Spinal cord (tissue), 10 donors: ENCODE data around the gene ENTPD8. TPM values are rescaled to one million over a fixed set of nuclear protein-coding genes. Genes with fewer than 3 reads are reported as not detected.
A peak's percentile ranks its signal among the peaks of the same experiment; 100 is the strongest.

Source experiments
- DNase-seq, 6 donors: peaks; one replicate each; pipeline versions ENCODE4 v3.0.0 to v3.0.0-alpha.2; 2013 to 2015; ENCODE audit warnings: low spot score in 6 of 6, low read depth in 4 of 6
- H3K27ac ChIP-seq: one replicate; pipeline ENCODE4 v1.5.1; 2013; ENCODE audit warnings: low read depth, low read length, control low read depth
- H3K27me3 ChIP-seq: one replicate; pipeline ENCODE4 v1.6.1; 2013; ENCODE audit warnings: low read length; ENCODE audit not compliant: control insufficient read depth, insufficient read depth
- H3K36me3 ChIP-seq: one replicate; pipeline ENCODE4 v1.6.1; 2013; ENCODE audit warnings: low read length; ENCODE audit not compliant: control insufficient read depth, insufficient read depth
- H3K4me1 ChIP-seq: one replicate; pipeline ENCODE4 v1.6.1; 2013; ENCODE audit warnings: low read length; ENCODE audit not compliant: control insufficient read depth, insufficient read depth
- H3K4me3 ChIP-seq: one replicate; pipeline ENCODE4 v1.5.1; 2013; ENCODE audit warnings: low read depth, low read length, control low read depth
- H3K9me3 ChIP-seq: one replicate; pipeline ENCODE4 v1.6.1; 2013; ENCODE audit warnings: low read length; ENCODE audit not compliant: control insufficient read depth, insufficient read depth
- WGBS: methylation state at CpG from one replicate; pipeline ENCODE4 v1.1.5; 2013; ENCODE audit warnings: missing lambda C conversion rate; ENCODE audit not compliant: insufficient coverage; 5-methylcytosine and 5-hydroxymethylcytosine counted together
- polyA plus RNA-seq, 2 donors: library from polyadenylated mRNA; unstranded; fragments of 120-200 nt; gene quantifications; one replicate each; pipeline ENCODE4 v1.2.1, GENCODE V29; 2013; ENCODE audit not compliant: insufficient read length in 2 of 2
- total RNA-seq, 2 donors: library from RNA; depleted of rRNA in 1 of 2; stranded (reverse); fragments of 120-200 nt in 1 of 2; fragments of >200 nt in 1 of 2; gene quantifications; one replicate each; pipeline versions ENCODE4 v1.2.3 to v1.2.4, GENCODE V29; 2013 to 2014
- donor health status: healthy.

ENTPD8 gene
- total and polyA plus RNA-seq, 4 donors, result 0.39 to 1.1 (median 0.90) TPM; not detected in 1

DNA sequence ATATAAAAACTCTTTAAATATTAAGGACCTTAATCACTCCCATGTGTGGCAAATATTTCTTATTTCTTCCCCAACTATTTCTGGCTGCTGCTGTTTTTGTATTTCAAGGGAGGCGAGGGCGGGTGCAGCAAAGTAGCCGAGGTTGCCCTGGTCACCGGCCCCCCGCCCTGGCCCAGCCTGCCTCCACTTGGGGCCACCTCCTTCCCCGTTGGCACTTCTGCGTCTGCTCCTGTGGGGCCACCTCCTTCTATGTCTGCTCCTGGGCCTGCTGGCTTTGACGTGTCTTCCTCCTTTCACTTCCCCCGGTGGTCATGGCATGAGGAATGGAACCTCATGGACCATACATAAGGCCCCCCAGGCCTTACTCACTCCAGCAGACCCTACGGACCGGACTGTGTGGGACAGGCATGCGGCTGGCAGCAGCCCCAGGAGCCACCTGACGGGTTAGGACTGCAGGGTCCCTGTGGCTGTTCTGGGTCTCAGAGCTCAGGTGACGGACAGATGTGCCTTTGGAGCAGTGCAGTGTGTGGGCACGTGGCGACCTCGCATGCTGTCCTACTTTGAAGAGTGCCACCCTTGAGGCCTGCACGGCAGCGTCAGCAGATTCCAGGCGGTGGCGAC lies 5.8 kb upstream of the ENTPD8 start:
- Histone ChIP-seq H3K27ac (no peak overlapping the region), H3K4me1 (peaks cover 50% of the 10 kb centered on the region), H3K36me3 (peaks cover 47% of the 10 kb centered on the region), H3K27me3 (peaks cover 5% of the 10 kb centered on the region), H3K9me3 (no peaks in the 10 kb centered on the region), H3K4me3 (no peak overlapping the region)
- peak in 1 of 6 donors; percentile 23 for DNase-seq
- 71% methylated on average over 21 of the region's 21 CpGs for WGBS

DNA sequence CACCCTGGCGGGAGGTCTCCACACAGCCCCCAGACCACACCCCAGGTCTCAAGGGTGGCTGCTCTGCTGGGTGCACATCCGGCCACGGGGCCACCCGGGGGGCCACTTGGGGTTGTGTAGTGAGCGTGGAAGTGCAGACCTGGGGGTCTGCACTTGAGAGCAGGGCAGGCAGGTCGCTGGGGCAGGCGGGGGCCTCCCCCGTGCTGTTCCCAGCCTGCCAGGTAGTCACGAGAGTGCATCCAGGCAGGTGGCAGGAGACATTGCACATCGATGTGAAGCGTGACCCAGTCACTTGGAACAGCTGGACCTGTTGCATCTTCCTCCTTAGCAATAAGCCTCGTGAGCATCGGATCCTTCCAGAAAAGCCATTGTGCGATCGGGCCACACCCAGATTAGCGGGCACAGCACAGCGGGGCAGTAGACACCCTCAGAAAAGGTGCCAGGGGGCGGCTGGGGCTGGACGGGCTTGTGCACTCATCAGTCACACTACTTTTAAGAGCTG lies 4.8 kb upstream of the ENTPD8 start:
- Histone ChIP-seq H3K36me3 (peaks cover 41% of the 10 kb centered on the region), H3K9me3 (no peaks in the 10 kb centered on the region), H3K27me3 (peaks cover 6% of the 10 kb centered on the region), H3K4me1 (peaks cover 53% of the 10 kb centered on the region), H3K4me3 (no peak overlapping the region), H3K27ac (no peak overlapping the region)
- 61% methylated on average over 14 of the region's 19 CpGs for WGBS
- peak in 1 of 6 donors; percentile 8 for DNase-seq

DNA sequence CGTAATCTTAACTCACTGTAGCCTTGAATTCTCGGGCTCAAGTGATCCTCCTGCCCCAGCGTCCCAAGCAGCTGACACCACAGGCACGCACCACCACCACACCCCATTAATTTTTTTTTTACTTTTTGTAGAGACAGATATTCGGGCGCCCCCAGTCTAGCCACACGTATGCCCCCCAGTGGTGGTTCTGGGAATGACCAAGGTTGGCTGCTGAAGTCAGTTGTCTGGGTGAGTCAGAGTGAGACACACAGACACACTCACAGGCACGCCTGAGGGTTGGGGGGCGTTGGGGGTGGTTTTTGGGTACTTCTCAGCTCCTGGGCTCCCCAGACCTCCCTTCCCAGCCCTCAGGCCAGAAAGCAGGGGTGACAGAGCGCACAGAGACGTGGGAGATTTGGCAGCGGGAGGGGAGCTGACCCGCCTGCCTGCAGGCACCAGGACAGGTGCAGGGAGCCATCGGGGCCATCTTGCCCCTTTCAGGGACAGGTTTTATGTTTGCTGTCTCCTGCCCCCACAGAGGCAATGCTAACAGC lies 4.2 kb upstream of the ENTPD8 start:
- peaks cover 6% of the 10 kb centered on the region for H3K27me3 ChIP-seq
- DNase-seq, result peak in 4 of 6 donors; percentile 54 to 86 (median 71)
- H3K27ac ChIP-seq, result no peak overlapping the region
- peaks cover 53% of the 10 kb centered on the region for H3K4me1 ChIP-seq
- H3K36me3 ChIP-seq, result peaks cover 36% of the 10 kb centered on the region
- H3K9me3 ChIP-seq, result no peaks in the 10 kb centered on the region
- no peak overlapping the region for H3K4me3 ChIP-seq
- WGBS, result 39% methylated on average over 9 of the region's 14 CpGs

DNA sequence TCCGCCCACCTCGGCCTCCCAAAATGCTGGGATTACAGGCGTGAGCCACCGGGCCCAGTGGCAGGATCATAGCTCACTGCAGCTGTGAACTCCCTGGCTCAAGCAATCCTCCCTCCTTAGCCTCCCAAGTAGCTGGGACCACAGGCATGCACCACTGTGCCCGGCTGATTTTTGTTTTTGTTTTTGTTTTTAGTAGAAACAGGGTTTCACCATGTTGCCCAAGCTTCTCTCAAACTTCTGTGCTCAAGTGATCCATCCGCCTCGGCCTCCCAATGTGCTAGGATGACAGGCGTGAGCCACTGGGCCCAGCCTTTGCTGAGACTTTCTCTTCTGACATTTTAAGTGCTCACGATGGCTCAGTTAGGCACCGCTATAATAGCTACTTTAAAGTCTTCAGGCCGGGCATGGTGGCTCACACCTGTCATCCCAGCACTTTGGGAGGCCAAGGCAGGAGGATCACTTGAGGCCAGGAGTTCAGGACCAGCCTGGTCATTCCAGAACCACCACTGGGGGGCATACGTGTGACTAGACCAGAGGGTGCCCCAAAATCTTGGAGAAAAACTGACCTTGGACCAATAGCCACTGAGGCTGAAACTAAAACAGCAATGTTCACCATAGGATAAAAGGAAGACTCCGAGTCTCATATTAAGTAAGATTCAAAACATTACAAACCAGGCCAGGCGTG lies 3.1 kb upstream of the ENTPD8 start:
- H3K27me3 ChIP-seq, result peaks cover 6% of the 10 kb centered on the region
- 88% methylated on average over 13 of the region's 14 CpGs for WGBS
- H3K4me3 ChIP-seq, result no peak overlapping the region
- H3K27ac ChIP-seq, result no peak overlapping the region
- H3K36me3 ChIP-seq, result peaks cover 25% of the 10 kb centered on the region
- H3K9me3 ChIP-seq, result no peaks in the 10 kb centered on the region
- H3K4me1 ChIP-seq, result peaks cover 46% of the 10 kb centered on the region
- DNase-seq, result no peak

DNA sequence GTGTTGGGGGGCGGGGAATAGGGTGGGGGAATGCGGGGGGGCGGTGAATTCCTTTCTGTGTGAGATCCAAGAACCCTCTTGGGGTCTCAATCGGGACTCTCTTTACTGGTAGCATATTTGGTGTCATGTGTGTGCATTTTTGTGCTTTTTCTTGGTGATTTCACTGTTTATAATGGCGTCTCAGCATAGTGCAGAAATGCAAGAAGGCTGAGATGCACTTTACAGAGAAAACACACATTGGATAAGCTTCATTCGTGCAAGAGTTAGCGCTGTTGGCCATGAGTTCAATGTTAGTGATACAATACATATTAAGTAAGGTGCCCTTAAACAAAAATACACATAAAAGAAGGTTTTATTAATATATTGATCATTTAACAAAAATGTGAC lies 771 bp upstream of the ENTPD8 start:
- Histone ChIP-seq H3K4me1 (peaks cover 23% of the 10 kb centered on the region), H3K36me3 (peaks cover 2% of the 10 kb centered on the region), H3K9me3 (no peaks in the 10 kb centered on the region), H3K4me3 (no peak overlapping the region), H3K27ac (no peak overlapping the region), H3K27me3 (peaks cover 6% of the 10 kb centered on the region)
- DNase-seq, result peak in 1 of 6 donors; percentile 6
- 0% methylated on average over 1 of the region's 7 CpGs for WGBS

DNA sequence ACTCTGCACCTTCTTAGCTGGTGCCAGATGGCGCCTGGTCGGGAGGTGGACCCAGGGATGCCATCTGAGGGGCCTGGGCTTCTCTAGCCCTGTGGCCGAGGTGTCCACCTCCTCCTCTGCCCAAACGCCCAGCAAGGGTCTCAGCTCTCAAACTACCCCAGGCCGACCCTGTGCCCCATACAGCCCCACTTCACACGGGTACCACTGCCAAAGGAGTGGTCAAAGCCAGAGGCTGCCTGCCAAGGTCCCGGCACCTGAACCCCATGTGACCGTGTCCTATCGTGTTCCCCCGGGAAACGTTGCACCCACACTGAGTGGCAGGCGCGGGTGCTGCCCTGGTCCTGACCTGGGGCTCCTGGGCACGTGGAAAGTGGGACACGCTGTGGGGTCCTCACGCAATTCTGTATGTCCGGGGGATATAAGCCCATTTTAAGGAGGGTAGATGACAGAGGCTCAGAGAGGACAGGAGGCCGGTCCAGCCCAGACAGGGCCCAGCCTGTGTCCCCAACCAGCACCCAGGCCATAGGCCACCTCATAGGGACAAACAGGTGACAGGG lies 1.9 kb downstream of the ENTPD8 start:
- 80% methylated on average over 18 of the region's 18 CpGs for WGBS
- no peak overlapping the region for H3K4me3 ChIP-seq
- no peaks in the 10 kb centered on the region for H3K9me3 ChIP-seq
- peaks cover 6% of the 10 kb centered on the region for H3K27me3 ChIP-seq
- DNase-seq, result no peak
- peaks cover 3% of the 10 kb centered on the region for H3K4me1 ChIP-seq
- H3K36me3 ChIP-seq, result peaks cover 11% of the 10 kb centered on the region
- no peak overlapping the region for H3K27ac ChIP-seq

DNA sequence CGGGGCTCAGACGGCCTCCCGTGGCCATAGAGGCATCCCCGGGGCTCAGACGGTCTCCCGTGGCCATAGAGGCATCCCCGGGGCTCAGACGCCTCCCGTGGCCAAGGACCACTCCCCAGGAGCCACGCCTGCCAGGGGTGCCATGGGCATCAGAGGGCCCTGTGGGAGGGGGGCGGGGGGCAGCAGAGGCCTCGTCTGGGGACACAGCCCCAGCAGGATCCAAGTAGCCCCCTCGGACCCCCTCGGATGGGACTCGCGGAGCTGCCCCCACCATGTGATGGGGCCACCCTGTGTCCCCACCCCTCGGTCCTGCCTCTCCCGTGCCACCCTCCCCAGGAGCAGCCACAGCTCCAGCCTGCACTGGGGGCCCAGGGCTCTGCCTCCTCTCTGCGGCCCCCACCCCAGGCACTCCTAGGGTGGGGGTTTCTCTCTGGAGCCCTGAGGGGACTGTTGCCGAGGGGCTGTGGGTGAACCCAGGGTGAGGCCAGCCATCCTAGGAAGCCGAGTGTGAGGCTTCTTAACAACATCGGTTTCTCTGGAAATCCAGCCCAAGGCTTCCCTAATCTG lies 2.5 kb downstream of the ENTPD8 start:
- DNase-seq, result no peak
- Histone ChIP-seq H3K27ac (no peak overlapping the region), H3K27me3 (peaks cover 6% of the 10 kb centered on the region), H3K9me3 (no peaks in the 10 kb centered on the region), H3K4me3 (no peak overlapping the region), H3K4me1 (peaks cover 3% of the 10 kb centered on the region), H3K36me3 (peaks cover 17% of the 10 kb centered on the region)
- WGBS, result 84% methylated on average over 18 of the region's 22 CpGs

DNA sequence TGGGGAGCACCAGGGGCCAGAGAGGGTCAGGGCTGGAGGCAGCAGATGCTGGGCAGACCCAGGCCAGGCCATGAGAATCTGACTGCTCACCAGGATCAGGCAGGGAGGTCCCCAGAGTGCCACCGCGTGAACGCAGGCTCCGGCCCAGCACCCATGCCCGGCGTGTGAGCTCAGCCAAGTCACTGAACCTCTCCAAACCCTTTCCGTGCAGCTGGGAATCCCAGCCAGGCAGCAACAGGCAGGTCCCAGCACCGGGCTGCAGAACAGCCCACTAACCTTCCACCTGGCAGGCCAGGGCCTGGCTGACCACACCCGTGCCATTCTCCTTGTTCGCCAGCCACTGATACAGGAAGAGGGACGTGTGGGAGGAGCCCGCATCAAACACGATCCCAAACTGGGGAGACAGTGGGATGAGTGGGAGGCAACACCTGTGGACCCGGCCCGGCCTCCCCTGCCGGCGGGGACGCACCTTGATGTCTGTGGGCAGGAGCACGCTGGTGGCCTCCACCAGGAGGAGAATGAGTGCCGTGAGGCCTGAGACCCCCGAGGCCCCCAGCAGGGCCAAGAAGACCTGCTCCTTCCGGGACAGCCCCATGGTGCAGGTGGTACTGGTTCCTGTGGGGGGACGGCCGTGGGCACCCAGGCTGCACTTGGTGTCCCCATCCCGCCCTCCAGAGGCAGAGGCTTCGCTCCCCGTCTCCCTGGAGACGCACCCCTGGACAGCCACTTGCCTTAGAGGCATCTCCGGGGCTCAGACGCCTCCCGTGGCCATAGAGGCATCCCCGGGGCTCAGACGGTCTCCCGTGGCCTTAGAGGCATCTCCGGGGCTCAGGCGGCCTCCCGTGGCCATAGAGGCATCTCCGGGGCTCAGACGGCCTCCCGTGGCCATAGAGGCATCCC lies 3.2 kb downstream of the ENTPD8 start:
- Histone ChIP-seq H3K27me3 (peaks cover 3% of the 10 kb centered on the region), H3K9me3 (no peaks in the 10 kb centered on the region), H3K4me1 (peaks cover 3% of the 10 kb centered on the region), H3K36me3 (peaks cover 24% of the 10 kb centered on the region), H3K27ac (no peak overlapping the region), H3K4me3 (no peak overlapping the region)
- DNase-seq, result no peak
- 86% methylated on average over 36 of the region's 40 CpGs for WGBS
